ENCODE results near the gene OR10G7.

Gene OR10G7

GRCh38 chr11:124072147-124072546 is 31.0 kb upstream of the OR10G7 start:
- H3K4me3 ChIP-seq (ENCODE audit: low read depth, low read length): no peak overlapping the region
- TF ChIP-seq CTCF (IDR thresholded peaks at IDR 0.05; ENCODE audit: insufficient read depth, low read depth, low read length, missing control alignments): no peak
- DNase-seq (ENCODE audit: low read depth): no peak

GRCh38 chr11:124071623-124071948 is 30.5 kb upstream of the OR10G7 start:
- H3K4me3 ChIP-seq (ENCODE audit: low read depth, low read length): no peak overlapping the region
- DNase-seq (ENCODE audit: low read depth): no peak
- no peak for TF ChIP-seq CTCF (IDR thresholded peaks at IDR 0.05; ENCODE audit: insufficient read depth, low read depth, low read length, missing control alignments)

- peak; percentile 86 for DNase-seq (ENCODE audit: low read depth)
- H3K4me3 ChIP-seq (ENCODE audit: low read depth, low read length): no peak overlapping the region
- peak; percentile 64 for TF ChIP-seq CTCF (IDR thresholded peaks at IDR 0.05; ENCODE audit: insufficient read depth, low read depth, low read length, missing control alignments)
Observed at GRCh38 chr11:124070915-124071622, 29.9 kb upstream of the OR10G7 start.

- DNase-seq (ENCODE audit: low read depth): peak; percentile 83
- H3K4me3 ChIP-seq (ENCODE audit: low read depth, low read length): no peak overlapping the region
- TF ChIP-seq CTCF (IDR thresholded peaks at IDR 0.05; ENCODE audit: insufficient read depth, low read depth, low read length, missing control alignments): peak; percentile 71
Observed at GRCh38 chr11:124069429-124070401, 28.6 kb upstream of the OR10G7 start.

- TF ChIP-seq CTCF (IDR thresholded peaks at IDR 0.05; ENCODE audit: insufficient read depth, low read depth, low read length, missing control alignments): no peak
- no peak overlapping the region for H3K4me3 ChIP-seq (ENCODE audit: low read depth, low read length)
- DNase-seq (ENCODE audit: low read depth): no peak
Observed at GRCh38 chr11:124068601-124069110, 27.5 kb upstream of the OR10G7 start.

- no peak overlapping the region for H3K4me3 ChIP-seq (ENCODE audit: low read depth, low read length)
- TF ChIP-seq CTCF (IDR thresholded peaks at IDR 0.05; ENCODE audit: insufficient read depth, low read depth, low read length, missing control alignments): no peak
- no peak for DNase-seq (ENCODE audit: low read depth)
Observed at GRCh38 chr11:124052966-124053365, 11.8 kb upstream of the OR10G7 start.
